Dermis blood vessel endothelial cell (primary cell): Measurements from ENCODE around the gene DTNBP1. TPM values are rescaled to one million over a fixed set of nuclear protein-coding genes. Genes with fewer than 3 reads are reported as not detected.
A peak's percentile ranks its signal among the peaks of the same experiment; 100 is the strongest.

Experiments
- DNase-seq: peaks from one replicate; pipeline ENCODE4 v3.0.0; 2010
- total RNA-seq: library from RNA; depleted of rRNA; stranded (reverse); fragments of >200 nt; gene quantifications from 2 replicates; pipeline ENCODE4 v1.2.3, GENCODE V29; 2014

Gene DTNBP1
- total RNA-seq, 1 donor from 2014 or later, result 13.6 TPM

DNA sequence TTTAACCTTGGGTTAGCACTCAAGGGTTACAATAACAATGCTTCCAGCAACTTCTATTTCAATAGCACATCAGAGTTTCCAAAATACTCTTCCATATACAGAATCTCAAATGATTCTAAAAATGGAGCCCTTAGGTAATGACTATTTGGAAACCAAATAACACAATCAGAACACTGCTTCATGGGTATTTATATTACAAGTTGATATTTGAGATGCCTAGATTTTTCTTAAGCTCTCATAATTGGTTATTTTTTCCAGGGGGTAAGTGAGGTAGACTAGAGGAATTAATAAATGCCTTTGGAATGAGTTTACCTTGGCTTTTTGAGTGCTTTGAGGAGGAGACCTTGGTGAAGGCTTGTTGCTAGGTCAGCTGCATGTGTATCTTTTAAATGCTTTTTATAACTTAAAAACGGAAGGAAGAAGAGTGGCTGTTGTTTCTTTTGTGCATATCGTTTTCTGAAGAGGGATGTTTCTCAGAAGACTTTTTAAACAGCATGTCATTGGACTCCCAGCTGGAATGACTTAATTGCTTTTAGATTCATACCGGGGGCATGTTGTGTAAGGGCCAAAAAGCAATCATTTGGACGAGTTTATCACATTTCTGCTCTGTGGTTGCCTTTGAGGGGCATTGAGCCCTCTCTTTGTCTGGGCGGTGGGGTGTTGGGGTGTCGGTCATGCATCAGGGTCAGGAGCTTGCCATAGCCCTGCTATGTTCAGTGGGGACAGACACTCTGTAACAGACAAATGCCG is 186.0 kb downstream of the DTNBP1 start:
- no peak for DNase-seq

DNA sequence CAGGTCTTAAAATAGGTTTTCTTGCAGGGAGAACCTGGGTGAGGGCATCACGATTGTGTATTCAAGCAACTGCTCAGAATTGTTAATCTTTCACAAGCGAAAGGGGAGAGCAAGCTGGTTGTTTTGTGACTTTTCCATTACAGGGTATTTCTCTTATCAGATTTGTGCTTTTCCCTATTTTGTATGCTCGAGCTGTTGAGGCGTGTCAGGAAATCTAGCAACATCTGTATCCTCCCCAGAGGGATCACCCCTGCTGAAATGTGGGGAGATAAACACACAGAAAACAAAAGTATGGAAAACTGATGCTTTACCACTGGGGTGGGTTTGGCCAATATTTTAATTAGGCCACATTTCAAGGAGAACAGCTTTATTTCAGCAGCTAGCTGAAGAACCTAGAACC is 187.0 kb downstream of the DTNBP1 start:
- no peak for DNase-seq

DNA sequence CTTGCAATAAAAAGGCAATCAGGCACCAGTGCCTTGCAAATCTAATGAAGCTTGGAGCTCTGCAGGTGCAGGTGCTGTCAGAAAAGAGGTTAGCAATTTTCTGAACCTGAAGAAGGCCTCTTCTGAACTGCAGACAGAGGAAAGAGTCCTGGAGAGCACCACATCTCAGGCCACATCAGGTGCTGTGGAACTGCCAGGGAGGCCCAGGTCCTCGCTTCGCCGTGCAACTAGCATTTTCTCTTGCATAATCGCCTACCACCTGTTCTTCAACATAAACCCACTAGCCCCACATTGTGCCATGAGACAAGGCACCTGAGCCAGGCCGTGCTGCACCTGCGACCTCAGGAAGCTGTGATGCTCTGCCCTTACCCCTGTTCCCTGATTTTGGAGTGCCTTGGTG is 187.6 kb downstream of the DTNBP1 start:
- no peak for DNase-seq

DNA sequence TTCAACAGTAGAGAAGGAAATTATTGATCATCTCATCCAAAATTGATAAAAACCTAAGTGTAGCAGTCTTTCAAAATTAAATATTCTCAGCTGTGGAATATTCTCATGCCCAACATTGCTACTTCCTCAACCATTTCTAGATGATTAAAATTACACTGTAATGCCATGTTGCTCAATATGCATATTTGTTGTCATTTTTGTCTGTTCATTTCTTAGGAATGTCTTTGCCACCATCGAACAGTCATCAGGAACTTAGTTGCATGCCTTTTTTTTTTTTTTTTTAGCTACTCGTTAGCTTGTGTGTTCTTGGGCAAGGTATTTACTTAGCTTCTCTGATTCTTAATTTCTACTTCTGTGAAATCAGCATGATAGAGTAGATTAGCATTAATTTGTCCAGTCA is 188.6 kb downstream of the DTNBP1 start:
- no peak for DNase-seq

DNA sequence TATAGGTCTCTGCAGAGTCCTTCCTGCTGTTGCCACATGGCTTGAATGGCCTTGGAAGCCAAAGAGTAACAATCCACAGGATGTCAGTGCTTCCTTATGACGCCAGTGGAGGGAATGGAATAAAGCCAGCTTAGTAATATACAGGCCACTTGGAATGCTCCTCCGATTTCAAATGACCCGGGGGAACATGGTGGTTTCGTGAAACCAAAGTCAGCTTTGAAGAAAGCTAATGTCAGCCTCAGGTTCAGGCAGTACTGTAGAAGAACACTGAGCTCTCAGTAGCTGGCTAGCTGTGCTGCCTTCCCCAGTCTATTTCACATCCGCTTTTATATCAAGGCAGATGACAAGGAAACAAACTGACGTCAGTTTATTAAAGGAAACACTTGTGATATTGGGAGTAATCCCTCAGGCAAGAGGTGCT is 189.1 kb downstream of the DTNBP1 start:
- DNase-seq, result peak; percentile 81

DNA sequence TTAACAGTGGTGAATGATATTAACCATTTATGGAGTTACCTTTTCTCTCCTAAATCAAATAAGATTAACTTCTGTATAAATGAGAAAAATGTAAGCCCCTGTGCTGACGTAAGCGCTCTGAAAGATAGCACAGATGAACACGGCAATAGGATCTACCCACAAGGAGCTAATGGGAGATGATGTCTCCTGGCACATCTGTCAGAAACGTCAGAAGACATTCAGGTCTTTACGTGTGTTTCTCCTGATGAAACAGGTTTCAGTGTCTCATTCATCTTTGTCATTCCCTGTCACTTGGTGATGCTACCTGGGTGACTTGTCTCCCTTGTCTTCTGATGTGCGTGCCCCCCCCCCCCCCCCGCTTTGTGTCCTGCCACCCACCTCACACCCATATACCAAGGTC is 189.7 kb downstream of the DTNBP1 start:
- DNase-seq, result no peak
